Neural cell (in vitro differentiated cells): Measurements from ENCODE around the gene BDKRB1. TPM values are rescaled to one million over a fixed set of nuclear protein-coding genes. Genes with fewer than 3 reads are reported as not detected.

Experiments used
- H2AFZ ChIP-seq: fragments of 200-600, 300-800 bp; sonication (generic), shearing (Covaris generic); 2 replicates; pipeline ENCODE4 v1.6.0; 2014; ENCODE audit warnings: low read depth, mild to moderate bottlenecking, antibody characterized with exemption, low read length, moderate library complexity
- H3F3A ChIP-seq: fragments of 200-600 bp; shearing (Covaris generic); 2 replicates; pipeline ENCODE4 v1.6.1; 2016; ENCODE audit warnings: mild to moderate bottlenecking, moderate library complexity, mixed read lengths, antibody characterized with exemption, low read length; ENCODE audit not compliant: insufficient read depth, poor library complexity, severe bottlenecking
- H3K27ac ChIP-seq: fragments of 200-600, 300-800 bp; sonication (generic), shearing (Covaris generic); 2 replicates; pipeline ENCODE4 v1.5.1; 2014; ENCODE audit warnings: mild to moderate bottlenecking, low read length, moderate library complexity
- H3K27me3 ChIP-seq: fragments of 300-800, 200-600 bp; sonication (generic), shearing (Covaris generic); 2 replicates; pipeline ENCODE4 v1.6.0; 2014; ENCODE audit warnings: mild to moderate bottlenecking, low read depth, low read length, moderate library complexity; ENCODE audit not compliant: insufficient read depth
- H3K36me3 ChIP-seq: fragments of 300-800, 200-600 bp; sonication (generic), shearing (Covaris generic); 2 replicates; pipeline ENCODE4 v1.5.1; 2014; ENCODE audit warnings: mild to moderate bottlenecking, antibody characterized with exemption, low read length, moderate library complexity; ENCODE audit not compliant: insufficient read depth
- H3K4me2 ChIP-seq: fragments of 300-800, 200-600 bp; sonication (generic), shearing (Covaris generic); 2 replicates; pipeline ENCODE4 v1.6.0; 2014; ENCODE audit warnings: mild to moderate bottlenecking, low read length
- H3K4me3 ChIP-seq: fragments of 300-800, 200-600 bp; sonication (generic), shearing (Covaris generic); 2 replicates; pipeline ENCODE4 v1.5.1; 2014; ENCODE audit warnings: mild to moderate bottlenecking, low read length, moderate library complexity
- H3K79me2 ChIP-seq: fragments of 200-600 bp; shearing (Covaris generic); replicated peaks from 2 replicates; pipeline ENCODE4 v1.6.0; 2014; ENCODE audit warnings: mild to moderate bottlenecking, low read length, moderate library complexity; ENCODE audit not compliant: insufficient read depth
- H3K9ac ChIP-seq: fragments of 300-800, 200-600 bp; sonication (generic), shearing (Covaris generic); 2 replicates; pipeline ENCODE4 v1.6.1; 2016; ENCODE audit warnings: mild to moderate bottlenecking, low read length, mixed read lengths
- H3K9me2 ChIP-seq: fragments of 200-600 bp; shearing (Covaris generic); 2 replicates; pipeline ENCODE4 v1.6.1; 2016; ENCODE audit warnings: mild to moderate bottlenecking, low read length, mixed read lengths; ENCODE audit not compliant: insufficient read depth
- H3K9me3 ChIP-seq: fragments of 200-600, 300-800 bp; sonication (generic), shearing (Covaris generic); 2 replicates; pipeline ENCODE4 v1.6.1; 2016; ENCODE audit warnings: mild to moderate bottlenecking, mixed run types, low read length, moderate library complexity, mixed read lengths
- H4K20me1 ChIP-seq: fragments of 200-600 bp; shearing (Covaris generic); 2 replicates; pipeline ENCODE4 v1.6.1; 2016; ENCODE audit warnings: mild to moderate bottlenecking, mixed run types; ENCODE audit not compliant: insufficient read depth
- CTCF ChIP-seq: fragments of 450-650 bp; IDR thresholded peaks from 2 replicates; pipeline ENCODE4 v1.5.1; 2014; ENCODE audit warnings: antibody characterized with exemption, mild to moderate bottlenecking, moderate library complexity; ENCODE audit not compliant: poor library complexity, severe bottlenecking
- EP300 ChIP-seq: fragments of 450-650 bp; conservative IDR thresholded peaks from 2 replicates; pipeline ENCODE4 v1.6.1; 2014; ENCODE audit warnings: antibody characterized with exemption, mild to moderate bottlenecking, moderate library complexity; ENCODE audit not compliant: poor library complexity, severe bottlenecking
- EZH2 ChIP-seq: fragments of 200-600, 300-800 bp; shearing (Covaris generic), sonication (generic); IDR thresholded peaks from 2 replicates; pipeline ENCODE4 v1.6.1; 2014; ENCODE audit warnings: antibody characterized with exemption, low read length, borderline replicate concordance, mild to moderate bottlenecking; ENCODE audit not compliant: insufficient read depth, poor library complexity, severe bottlenecking
- MXI1 ChIP-seq: fragments of 450-650 bp; conservative IDR thresholded peaks from 2 replicates; pipeline ENCODE4 v1.6.1; 2014; ENCODE audit warnings: antibody characterized with exemption, mild to moderate bottlenecking; ENCODE audit not compliant: poor library complexity, severe bottlenecking
- POLR2AphosphoS5 ChIP-seq: IDR thresholded peaks from 2 replicates; pipeline ENCODE4 v1.6.1; 2012
- RAD21 ChIP-seq: fragments of 450-650 bp; conservative IDR thresholded peaks from 2 replicates; pipeline ENCODE4 v1.6.1; 2014; ENCODE audit warnings: antibody characterized with exemption, mild to moderate bottlenecking, moderate library complexity
- REST ChIP-seq: IDR thresholded peaks from 2 replicates; pipeline ENCODE4 v1.6.1; 2012; ENCODE audit warnings: borderline replicate concordance
- SMC3 ChIP-seq: fragments of 450-650 bp; conservative IDR thresholded peaks from 2 replicates; pipeline ENCODE4 v1.6.1; 2014; ENCODE audit warnings: antibody characterized with exemption, mild to moderate bottlenecking, moderate library complexity; ENCODE audit not compliant: poor library complexity
- TAF1 ChIP-seq: IDR thresholded peaks from 2 replicates; pipeline ENCODE4 v1.6.1; 2012; ENCODE audit warnings: low read depth
- polyA plus RNA-seq: library from polyadenylated mRNA; depleted of rRNA; stranded (reverse); fragments of >200 nt; gene quantifications from 2 replicates; pipeline ENCODE4 v1.2.3, GENCODE V29; 2014

BDKRB1 gene
- polyA plus RNA-seq, 1 donor from 2014 or later = not detected

GRCh38 chr14:96240641-96241040, 15.4 kb upstream of the BDKRB1 start:
- no peak overlapping the region for H2AFZ ChIP-seq
- H4K20me1 ChIP-seq = no peaks in the 10 kb centered on the region
- H3K36me3 ChIP-seq = no peaks in the 10 kb centered on the region
- H3K9me2 ChIP-seq = no peaks in the 10 kb centered on the region
- TF ChIP-seq EZH2 (no peak), CTCF (no peak), RAD21 (no peak), SMC3 (no peak), REST (no peak), TAF1 (no peak)
- H3K9ac ChIP-seq = no peak overlapping the region
- no peaks in the 10 kb centered on the region for H3K79me2 ChIP-seq
- no peaks in the 10 kb centered on the region for H3K27me3 ChIP-seq
- H3K4me2 ChIP-seq = no peak overlapping the region
- no peak overlapping the region for H3K4me3 ChIP-seq
- H3K27ac ChIP-seq = no peak overlapping the region
- no peaks in the 10 kb centered on the region for H3K9me3 ChIP-seq
- no peaks in the 10 kb centered on the region for H3F3A ChIP-seq

- H3K27me3 ChIP-seq = no peaks in the 10 kb centered on the region
- no peak overlapping the region for H3K4me2 ChIP-seq
- H3K9me3 ChIP-seq = no peaks in the 10 kb centered on the region
- H3K9ac ChIP-seq = no peak overlapping the region
- no peaks in the 10 kb centered on the region for H3K9me2 ChIP-seq
- H4K20me1 ChIP-seq = no peaks in the 10 kb centered on the region
- H3K4me3 ChIP-seq = no peak overlapping the region
- H3K27ac ChIP-seq = no peak overlapping the region
- H3F3A ChIP-seq = no peaks in the 10 kb centered on the region
- TF ChIP-seq REST (no peak), CTCF (no peak), TAF1 (no peak), MXI1 (no peak), SMC3 (no peak), RAD21 (no peak), EP300 (no peak), POLR2AphosphoS5 (no peak), EZH2 (no peak)
- no peaks in the 10 kb centered on the region for H3K36me3 ChIP-seq
- no peak overlapping the region for H2AFZ ChIP-seq
- no peaks in the 10 kb centered on the region for H3K79me2 ChIP-seq
Observed at GRCh38 chr14:96242126-96242525, 13.9 kb upstream of the BDKRB1 start.
